ENCODE results near the gene WEE1. TPM values are rescaled to one million over a fixed set of nuclear protein-coding genes. Genes with fewer than 3 reads are reported as not detected.
"Not testable (repeated sequence)": the region's sequence is repeated elsewhere in the genome, so short reads cannot be mapped to it uniquely, and the experiment has no call there.

WEE1 gene
- total RNA-seq, 1 donor from 2014 or later, result 37.8 TPM

DNA sequence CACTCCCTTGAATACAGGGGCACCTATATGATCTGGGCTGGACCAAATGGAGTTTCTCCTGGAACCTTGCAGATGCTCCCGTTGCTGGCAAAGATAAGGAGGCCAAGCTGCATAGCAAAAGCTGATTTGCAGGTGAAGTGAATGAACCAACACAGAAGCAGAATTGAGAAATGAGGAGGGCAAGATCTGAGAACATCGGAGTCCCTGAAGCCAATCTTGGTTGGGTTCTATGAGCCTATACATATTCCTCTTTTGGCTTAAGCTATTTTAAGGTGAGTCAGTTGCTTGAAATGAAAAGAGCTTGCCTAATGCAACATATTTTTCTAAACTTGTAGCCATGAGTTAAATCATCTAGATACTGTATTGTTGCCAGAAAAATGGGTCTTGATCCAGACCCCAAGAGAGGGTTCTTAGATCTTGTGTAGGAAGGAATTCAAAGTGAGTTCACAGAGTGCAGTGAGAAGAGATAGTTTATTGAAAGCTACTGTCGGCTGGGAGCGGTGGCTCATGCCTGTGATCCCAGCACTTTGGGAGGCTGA is 23.5 kb downstream of the WEE1 start:
- DNase-seq (ENCODE audit: low read depth), result no peak

DNA sequence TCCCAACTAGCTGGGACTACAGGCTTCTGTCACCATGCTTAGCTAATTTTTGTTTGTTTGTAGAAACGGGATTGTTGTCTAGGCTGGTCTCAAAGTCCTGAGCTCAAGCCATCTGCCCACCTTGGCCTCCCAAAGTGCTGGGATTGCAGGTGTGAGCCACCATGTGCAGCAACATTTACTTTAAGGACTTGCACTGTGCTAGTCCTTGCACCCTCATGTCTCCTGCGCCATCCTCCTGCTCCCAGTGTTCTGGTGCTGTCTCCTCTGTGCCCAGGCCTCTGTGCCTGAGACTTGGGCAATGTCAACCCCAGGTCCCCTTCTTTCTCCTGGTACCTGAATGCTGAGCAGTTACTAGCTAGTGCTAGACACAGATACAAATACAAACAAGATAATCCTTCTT is 26.7 kb downstream of the WEE1 start:
- no peak for DNase-seq (ENCODE audit: low read depth)

DNA sequence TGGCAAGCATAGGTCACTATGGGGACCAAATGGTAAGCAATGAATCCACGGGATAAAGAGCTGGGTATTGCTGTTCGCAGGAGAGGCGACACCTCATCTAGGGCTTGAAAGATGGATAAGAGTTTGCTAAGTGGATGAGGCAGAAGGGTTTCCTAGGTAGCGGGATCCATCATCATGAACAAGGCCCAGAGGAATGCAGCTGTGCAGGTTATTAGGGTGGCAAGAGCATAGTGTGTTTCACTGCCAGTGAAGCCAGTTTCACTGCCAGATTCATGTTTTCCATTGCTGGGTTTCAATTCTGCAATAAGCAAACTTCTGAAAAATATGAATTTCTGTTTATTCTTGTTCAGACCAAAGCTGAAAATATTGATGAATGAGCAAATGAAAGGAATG is 27.2 kb downstream of the WEE1 start:
- no peak for DNase-seq (ENCODE audit: low read depth)

DNA sequence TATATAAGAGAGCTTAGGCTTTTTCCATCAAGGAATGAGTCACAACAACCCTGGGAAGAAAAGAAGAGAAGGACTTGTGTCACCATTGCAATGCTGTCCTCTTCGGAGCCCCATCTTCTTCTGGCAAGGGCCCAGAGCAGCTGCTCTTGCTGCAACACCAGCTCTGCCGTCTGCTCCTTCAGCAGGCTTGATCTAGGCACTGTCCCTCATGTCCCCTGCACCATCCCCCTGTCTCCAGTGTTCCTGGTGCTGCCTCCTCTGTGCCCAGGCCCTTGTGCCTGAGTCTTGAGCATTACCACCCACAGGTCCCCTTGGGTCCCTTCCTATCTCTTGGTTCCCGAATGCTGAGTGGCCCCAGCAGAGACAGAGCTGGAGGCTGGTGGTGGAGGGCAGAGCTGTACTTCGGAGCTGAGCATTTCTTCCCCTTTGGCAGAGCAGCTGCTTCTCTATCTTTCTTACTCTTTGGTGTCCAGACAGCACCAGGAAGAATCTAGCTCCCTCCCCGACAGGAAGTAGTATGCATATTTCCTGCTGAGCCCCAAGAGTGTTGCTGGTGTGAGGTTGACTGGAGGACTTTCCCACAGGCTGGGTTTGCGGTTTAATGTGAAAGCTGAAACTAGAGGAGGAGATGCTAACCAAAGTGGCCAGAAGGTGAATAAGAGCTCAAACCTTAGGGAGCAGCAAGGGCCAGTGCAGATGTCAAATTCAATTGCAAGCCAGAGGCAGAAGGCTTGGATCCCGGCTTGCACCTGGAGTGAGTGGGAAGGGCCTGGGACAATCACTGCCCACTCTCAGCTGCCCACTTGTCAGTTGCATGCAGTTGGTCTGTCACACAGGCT is 27.8 kb downstream of the WEE1 start:
- DNase-seq (ENCODE audit: low read depth), result no peak

DNA sequence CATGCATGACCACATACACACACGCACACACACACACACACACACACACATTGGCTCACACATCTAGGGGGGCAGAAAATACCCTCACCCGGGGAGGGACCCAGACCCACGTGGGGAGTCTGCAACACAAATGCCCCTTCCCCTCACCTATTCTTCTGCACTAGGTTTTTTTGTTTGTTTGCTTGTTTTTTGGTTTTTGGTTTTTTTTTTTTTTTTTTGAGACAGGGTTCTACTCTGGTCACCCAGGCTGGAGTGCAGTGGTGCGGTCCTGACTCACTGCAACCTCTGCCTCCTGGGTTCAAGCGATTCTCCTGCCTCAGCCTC is 28.4 kb downstream of the WEE1 start:
- no peak for DNase-seq (ENCODE audit: low read depth)

DNA sequence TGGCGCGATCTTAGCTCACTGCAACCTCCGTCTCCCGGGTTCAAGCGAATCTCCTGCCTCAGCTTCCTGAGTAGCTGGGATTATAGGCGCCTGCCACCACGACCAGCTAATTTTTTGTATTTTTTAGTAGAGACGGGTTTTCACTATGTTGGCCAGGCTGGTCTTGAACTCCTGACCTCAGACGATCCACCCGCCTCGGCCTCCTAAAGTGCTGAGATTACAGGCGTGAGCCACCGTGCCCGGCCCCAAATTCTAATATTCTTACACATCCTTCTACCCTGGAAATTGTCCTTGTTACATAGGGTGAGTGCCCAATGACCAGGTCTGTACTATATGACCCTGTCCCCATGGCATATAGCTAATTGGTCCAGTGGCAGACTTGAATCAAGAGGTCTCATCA is 29.7 kb downstream of the WEE1 start:
- DNase-seq (ENCODE audit: low read depth), result not testable (repeated sequence)

DNA sequence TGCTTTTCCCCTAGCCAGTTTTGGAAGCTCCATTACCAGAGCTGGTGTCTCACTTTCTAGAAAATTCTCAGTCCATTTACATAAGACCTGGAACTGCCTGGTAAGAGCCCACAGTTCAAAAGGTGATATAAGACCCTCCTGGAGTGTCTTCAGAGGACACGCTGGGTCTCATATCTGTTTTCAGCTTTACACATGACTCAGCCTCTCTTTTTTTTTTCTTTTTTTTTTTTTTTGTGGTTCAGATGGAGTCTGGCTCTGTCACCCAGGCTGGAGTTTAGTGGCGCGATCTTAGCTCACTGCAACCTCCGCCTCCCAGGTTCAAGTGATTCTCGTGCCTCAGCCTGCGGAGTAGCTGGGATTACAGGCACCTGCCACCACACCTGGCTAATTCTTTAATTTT is 30.7 kb downstream of the WEE1 start:
- no peak for DNase-seq (ENCODE audit: low read depth)

DNA sequence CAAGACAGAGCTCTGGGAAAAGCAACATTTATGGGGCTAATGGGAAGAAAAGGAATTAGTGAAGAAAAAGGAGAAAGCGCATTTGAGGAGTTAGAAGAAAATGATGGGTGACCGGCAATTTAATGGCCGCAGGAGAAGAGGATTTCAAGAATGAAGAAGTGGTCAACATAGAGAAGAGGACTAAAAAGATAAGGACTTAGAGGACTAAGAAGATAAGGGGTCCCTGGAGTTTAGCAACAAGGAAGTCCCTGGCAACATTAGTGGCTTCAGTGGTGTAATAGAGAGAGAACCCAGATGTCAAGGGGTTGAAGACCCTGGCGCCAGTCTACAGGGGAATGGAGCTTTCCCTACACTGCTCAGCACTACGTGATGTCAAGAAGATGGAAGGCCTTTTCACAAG is 32.3 kb downstream of the WEE1 start:
- DNase-seq (ENCODE audit: low read depth), result no peak

DNA sequence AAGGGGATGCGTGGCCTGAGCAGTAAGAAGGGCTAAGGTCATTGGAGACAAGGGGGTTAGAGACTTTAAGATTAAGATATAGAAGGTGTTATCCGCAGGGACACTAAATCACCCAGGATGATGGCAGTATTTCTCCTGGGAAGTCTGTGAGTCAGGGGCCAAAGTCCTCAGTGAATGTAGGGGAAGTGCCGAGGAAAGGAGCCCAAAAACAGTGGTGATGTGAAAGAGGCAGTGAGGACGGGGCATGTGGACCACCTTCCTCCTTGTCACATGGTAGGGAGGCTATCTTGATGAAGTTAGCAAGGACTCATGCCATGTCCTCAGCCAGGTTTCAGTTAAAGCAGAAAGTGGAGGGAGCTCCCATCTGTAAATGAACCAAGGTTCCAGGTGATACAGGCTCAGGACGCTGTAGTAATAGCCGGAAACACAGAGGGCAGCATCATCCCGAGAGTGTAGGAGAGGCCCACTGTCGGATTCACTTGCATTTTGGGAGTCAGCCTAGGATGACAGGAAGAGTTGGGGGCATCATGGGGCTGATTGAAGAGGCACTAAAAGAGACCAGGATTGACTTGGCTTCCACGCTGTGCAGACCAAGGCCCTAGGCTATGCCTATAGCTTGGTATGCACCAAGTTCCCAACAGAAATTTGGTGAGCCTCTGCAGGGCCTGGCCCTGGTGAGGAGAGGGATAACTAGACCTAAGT is 33.5 kb downstream of the WEE1 start:
- DNase-seq (ENCODE audit: low read depth), result no peak

DNA sequence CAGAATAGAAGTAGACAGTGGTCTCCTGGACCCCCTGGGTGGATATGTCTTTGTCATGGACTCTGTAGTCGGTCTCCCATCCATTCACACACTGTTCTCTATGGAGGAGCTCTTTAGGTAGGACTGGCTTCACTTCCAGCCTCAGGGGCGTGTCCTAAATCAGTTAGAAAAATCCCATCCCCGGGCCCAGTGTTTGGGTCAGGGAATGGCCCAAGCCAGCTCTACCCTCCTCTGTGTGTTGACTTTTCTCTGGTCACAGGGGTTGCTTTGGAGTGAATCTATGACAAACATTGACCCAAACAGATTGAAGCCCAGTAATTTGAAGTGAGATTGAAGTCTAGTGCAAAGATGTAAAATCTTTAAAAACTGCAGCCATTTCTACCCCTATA is 34.0 kb downstream of the WEE1 start:
- no peak for DNase-seq (ENCODE audit: low read depth)

DNA sequence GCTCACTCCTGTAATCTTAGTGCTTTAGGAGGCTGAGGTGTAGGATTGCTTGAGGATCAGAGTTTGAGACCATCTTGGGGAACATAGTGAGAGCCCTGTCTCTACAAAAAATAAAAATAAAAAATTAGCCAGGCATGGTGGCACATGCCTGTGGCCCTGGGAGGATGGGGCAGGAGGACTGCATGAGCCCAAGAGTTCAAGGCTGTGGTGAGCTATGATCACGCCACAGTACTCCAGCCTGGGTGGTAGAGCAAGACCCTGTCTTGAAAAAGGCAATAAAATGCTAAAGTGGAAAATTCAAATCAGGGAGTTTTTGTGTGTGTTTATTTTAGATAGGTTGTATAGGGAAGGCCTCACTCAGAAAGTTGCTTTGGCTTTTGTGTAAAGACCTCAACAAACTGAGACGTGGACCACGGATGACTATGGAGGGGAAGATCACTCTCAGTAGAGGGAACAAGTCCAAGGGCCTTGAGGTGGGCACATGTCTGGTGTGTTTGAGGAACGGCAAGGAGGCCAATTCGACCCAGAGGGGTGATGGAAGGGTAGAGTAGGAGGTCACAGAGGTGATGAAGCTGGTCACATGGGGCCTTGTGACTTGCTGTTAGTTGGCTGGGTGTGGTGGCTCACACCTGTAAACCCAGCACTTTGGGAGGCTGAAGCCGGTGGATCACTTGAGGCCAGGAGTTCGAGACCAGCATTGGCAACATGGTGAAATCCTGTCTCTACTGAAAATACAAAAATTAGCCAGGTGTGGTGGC is 35.7 kb downstream of the WEE1 start:
- DNase-seq (ENCODE audit: low read depth), result no peak

DNA sequence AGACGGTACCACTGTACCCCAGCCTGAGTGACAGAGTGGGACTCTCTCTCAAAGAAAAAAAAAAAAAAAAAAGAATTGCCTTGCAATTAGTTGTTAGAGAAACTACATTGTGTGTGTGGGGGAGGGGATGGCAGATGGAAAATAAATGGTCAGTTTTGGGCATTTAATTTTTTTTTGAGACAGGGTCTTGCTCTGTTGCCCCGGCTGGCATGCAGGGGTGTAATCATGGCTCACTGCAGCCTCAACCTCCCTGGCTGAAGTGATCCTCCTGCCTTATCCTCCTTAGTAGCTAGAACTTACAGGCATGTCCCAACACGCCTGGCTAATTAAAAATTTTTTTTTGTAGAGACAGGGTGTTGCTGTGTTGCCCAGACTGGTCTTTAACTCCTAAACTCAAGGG is 36.4 kb downstream of the WEE1 start:
- DNase-seq (ENCODE audit: low read depth), result no peak

DNA sequence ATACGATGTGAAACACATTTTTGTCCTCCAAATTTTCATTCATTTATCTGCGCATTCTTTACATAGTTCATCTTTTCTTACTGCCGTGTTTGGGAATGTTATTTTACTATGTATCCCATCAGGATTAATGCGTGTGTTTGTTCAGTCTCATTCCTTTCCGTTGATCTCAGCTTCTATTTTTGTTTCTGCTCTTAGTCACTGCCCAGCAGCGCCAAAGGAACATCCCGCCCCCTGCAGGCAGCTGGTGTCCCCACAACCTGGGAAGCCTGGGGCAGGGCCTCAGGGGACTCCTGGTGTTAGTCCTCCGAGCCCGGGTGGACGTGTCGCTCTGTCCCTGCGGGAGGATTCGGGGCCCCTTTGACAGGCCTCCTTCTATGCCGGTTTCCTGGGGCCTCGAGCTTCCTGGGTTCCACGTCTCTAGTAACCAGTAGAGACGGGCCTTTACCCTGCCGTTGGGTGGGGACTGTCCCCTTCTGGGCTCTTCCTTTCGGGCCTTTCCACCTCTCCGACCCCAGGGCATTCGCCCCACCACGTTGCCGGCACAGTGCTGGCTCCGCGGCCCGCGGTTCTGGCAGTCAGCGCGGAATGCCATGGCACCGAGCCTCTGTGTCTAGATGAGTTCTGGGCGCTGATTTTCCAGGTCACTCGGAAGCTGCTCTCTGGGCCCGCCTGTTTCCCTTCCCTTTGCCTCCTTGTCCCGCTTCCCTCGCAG is 39.8 kb downstream of the WEE1 start:
- DNase-seq (ENCODE audit: low read depth), result peak; percentile 97

DNA sequence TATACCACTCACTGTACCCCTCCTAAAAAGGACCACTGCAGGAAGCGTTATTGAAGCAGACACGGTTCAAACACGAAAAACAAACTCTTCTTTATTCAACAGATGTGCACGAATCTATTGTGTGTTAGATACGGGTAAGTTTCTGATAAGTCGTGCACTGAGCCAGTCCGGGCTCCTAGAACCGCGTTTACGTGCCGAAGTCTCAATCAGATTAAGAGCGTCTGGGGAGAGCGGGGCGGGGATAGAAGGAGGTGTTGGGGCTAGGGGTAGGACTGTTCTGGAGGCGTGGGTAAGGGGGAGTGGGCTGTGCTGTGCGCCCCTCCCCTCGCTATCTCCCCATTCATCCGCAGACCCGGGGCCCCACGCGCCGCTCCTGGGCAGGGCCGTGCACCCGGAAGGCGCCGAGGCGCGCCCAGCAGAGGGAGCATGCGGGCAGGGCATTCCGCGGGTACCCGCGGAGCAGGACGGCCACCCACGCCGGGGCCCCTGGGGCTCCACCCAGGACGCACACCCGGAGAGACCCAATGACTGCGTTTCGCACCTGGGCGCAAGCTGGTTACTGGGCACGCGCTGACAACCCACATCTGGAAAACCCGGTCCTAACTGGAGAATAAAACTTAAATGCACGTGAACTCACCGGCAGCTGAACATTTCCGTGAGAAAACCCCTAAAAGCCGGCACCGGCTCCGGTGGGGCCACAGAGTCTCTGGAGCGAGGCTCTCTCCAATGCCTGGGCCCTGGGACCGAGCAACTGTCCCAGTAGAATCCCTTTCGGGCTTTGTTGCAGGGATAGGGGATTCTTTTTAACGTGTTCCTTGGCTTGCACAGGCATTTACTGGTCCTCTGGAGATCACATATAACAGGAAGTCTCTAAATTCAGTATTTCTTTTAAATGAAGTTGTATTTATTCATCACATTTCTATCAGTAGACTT is 40.6 kb downstream of the WEE1 start:
- peak; percentile 59 for DNase-seq (ENCODE audit: low read depth)

DNA sequence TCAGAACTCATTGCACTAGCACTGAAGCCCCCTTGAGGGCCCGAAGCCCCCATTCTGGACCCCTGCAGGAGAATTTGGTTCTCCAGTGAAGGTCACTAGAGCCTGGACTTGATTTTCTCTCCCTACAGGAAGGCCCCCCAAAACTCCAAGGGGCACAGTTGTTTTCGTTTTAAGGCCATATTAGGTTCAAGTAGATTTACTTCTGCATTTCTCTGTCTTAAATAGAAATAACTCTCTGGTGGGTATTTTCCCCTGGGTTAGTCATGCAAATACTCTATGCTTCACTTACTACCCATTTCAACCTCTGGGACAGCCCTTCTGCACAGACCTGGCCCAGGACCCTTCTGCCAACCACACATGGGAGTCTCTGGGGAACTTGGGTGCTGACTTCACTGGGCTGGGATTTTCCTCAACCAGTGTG is 41.6 kb downstream of the WEE1 start:
- DNase-seq (ENCODE audit: low read depth), result peak; percentile 67

DNA sequence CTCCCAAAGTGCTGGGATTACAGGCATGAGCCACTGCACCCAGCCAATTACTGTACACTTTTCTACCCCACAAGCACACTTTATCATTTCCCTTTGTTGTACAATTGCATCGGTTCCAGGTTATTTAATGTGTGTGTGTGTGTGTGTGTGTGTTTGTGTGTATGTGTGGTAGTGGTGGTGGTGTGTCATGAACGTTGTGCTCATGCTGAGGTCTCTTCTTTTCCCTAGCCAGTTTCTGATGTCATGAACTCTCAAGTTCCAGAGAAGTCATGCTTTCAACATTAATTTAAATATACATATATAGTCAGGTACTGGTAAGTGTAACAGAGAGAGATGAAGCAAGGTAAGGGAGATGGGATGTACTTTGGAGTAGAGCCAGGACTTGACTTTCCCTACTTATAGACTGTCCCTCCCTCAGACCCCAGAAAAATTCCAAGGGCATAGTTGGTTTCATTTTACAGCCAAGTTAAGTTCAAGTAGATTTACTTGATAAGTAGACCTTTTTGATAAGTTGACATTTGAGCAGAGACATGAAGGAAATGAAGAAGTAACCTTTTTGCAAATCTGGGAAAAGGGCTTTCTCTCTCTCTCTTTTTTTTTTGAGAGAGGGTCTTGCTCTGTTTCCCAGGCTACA is 42.7 kb downstream of the WEE1 start:
- no peak for DNase-seq (ENCODE audit: low read depth)

DNA sequence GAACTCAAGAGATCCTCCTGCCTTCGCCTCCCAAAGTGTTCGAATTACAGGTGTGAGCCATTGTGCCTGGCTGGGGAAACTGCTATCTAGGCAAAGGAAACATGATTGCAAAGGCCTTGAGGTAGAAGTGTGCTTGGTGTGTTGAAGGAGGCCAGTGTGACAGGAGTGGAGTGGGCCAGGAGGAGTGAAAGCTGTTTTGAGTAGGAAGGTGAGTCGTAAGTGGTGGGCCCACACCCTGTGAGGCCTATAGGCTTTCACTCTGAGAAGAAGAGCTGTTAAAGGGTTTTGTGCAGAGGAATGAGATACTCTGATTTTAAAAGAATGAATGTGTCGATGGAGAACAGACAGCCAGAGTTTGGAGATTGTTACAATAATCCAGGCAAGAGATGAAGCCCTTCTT is 43.4 kb downstream of the WEE1 start:
- no peak for DNase-seq (ENCODE audit: low read depth)

DNA sequence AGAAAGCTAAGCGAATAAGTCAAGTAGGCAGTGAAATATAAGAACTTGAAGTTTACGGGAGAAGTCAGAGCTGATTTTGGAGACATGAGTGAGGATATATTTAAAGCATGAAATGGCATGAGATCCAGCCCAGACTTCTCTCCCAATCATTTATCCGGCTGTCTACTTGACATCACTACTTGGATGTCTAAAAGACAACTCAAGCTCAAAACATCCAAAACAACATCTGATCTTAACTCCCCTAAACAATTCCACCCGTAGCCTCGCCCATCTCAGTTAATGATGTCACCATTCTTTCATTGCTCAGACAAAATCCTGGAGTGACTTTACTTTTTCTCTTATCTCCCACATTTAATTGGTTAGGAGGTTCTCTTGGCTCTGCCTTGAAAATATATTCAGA is 44.5 kb downstream of the WEE1 start:
- no peak for DNase-seq (ENCODE audit: low read depth)

DNA sequence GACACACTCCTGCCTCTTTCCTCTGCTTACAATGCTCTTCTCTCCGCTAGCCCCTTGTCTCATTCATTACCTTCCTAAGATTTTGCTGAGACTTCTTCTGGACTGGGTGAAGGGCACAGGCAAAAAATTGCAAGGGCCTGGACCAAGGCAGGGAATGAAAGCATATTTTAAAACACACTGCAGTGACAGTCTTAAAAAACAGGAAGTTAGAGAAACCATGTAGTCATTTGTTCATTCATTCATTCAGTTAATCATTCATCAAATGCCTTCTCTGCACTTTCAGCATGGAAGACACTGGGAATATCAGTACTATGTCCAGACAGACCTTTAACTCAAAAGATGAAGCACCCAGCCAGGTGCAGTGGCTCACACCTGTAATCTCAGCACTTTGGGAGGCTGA is 45.5 kb downstream of the WEE1 start:
- DNase-seq (ENCODE audit: low read depth), result no peak

DNA sequence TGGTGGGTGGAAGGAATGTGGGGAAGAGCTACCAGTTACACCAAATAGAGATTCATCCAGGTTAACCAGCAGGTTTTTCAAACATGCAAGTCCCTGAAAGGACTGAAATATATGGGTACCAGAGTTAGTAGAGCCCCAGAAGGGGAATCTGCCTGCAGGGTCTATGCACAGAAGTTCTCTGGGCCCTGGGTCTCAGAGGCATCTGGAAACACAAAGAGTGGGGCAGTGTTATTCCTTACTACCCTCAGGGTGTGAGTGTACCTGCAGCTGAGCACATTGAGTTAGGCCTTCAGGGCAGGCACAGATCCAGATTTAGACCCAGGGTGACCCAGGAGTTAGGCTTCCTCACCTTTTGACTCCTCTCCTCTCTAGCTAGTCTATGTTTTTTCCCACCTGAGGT is 46.5 kb downstream of the WEE1 start:
- DNase-seq (ENCODE audit: low read depth), result no peak
